ENCODE results near the gene ZNF594.
"Not testable (repeated sequence)": the region's sequence is repeated elsewhere in the genome, so short reads cannot be mapped to it uniquely, and the experiment has no call there.

Gene ZNF594

DNA sequence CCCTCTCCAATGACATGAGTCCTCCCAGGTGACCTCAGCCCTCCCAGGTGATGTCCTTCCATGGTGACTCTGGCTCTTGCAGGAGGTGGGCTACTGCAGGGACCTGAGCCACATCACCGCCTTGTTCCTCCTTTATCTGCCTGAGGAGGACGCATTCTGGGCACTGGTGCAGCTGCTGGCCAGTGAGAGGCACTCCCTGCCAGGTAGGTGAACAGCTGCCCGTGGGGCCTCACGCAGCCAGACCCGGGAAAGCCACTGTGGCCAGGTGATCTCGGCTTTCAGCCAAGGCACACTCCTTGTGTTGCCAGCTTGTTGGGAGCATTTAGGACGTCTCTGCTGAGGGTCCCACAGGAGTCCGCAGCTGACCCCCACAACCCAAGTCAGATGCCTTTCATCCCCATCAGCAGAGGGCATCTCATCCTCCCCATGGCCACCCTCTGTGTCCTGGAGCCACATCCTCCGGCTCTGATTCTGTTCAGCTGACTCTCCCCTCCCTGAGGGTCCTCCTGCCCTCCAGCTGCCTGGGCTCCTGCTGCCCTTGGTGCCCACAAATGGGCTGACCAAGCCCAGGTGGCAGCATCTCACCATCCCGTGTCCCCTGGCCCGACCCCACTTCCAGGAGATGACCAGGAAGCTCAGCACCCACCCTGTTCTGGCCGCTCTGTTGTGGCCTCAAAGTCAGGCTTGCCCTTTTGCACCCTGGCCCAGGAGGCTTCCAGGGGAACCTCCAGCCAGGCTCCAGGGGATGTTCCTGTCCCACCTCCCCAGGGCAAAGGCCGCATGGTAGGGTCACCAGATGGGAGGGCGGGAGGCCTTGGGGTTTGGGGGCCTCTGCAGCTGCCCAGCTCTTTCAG is 55.7 kb downstream of the ZNF594 start:
- DNase-seq = no peak

GRCh38 chr17:5135131-5135712 is 56.4 kb downstream of the ZNF594 start:
- not testable (repeated sequence) for DNase-seq

DNA sequence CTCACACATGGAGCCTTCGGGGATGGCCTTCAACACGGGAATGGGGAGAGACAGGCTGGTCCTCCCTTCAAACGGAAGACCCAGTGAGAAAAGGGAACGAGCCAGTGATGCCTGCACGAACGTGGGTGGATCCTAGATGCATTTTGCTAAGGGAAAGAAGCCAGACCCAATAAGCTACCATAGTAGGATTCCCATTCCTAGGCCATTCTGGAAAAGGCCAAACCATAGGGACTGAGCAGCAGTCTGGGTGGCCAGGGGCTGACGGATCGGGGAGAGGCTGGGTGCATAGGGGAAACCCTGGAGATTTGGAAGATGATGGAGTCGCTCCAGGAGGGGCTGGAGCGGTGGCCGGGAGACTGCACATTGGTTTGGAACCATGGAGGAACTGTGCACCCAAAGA is 57.1 kb downstream of the ZNF594 start:
- not testable (repeated sequence) for DNase-seq

- not testable (repeated sequence) for DNase-seq
Measured at GRCh38 chr17:5133961-5134360, 57.7 kb downstream of the ZNF594 start.

GRCh38 chr17:5133311-5133710 is 58.4 kb downstream of the ZNF594 start:
- no peak for DNase-seq

GRCh38 chr17:5132503-5133225 is 59.0 kb downstream of the ZNF594 start:
- not testable (repeated sequence) for DNase-seq

- DNase-seq = not testable (repeated sequence)
Measured at GRCh38 chr17:5131799-5132502, 59.7 kb downstream of the ZNF594 start.

DNA sequence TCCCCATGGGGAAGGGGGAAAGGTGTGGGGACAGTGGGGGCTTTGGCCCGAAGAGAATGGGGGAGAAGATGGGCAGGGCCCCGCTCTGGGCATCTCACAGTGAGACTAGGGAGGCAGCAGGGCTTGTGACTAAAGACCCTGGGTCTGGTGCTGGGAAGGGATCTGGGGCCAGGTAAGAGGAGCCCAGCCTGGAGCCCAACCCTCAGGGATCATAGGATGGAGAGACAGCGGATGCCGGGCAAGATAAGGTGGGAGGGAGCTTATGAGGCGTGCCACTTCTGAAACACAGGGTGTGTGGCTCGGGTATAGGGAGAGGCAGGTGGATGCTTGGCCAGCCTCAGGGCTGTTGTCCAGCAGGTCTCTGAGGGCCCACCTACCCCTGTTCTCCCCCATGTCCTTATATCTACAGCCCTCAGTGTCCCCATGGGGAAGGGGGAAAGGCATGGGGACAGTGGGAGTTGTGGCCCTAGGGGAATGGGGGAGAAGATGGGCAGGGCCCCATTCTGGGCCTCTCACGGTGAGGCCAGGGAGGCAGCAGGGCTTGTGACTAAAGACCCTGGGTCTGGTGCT is 60.4 kb downstream of the ZNF594 start:
- DNase-seq = no peak

GRCh38 chr17:5130687-5131086 is 61.0 kb downstream of the ZNF594 start:
- DNase-seq = not testable (repeated sequence)

GRCh38 chr17:5130261-5130660 is 61.4 kb downstream of the ZNF594 start:
- DNase-seq = not testable (repeated sequence)

GRCh38 chr17:5129770-5130169 is 61.9 kb downstream of the ZNF594 start:
- DNase-seq = not testable (repeated sequence)

All from stimulated activated CD4-positive, alpha-beta T cell treated with anti-CD3 and anti-CD28 coated beads, Interleukin-4, amount 100 ng/mL, for 24 hours (primary cell).